NT2/D1 (cell line): Measurements from ENCODE around the gene KDM4C.

Experiments
- SUZ12 ChIP-seq: IDR thresholded peaks from 2 replicates; pipeline ENCODE4 v1.6.1; 2011; ENCODE audit not compliant: insufficient read length, insufficient read depth; ENCODE audit errors: extremely low read depth
- ZNF274 ChIP-seq: IDR thresholded peaks from 2 replicates; pipeline ENCODE4 v1.6.1; 2011; ENCODE audit warnings: mild to moderate bottlenecking, low read depth, low read length

GRCh38 chr9:7180247-7180646 lies 422.5 kb downstream of the KDM4C start:
- TF ChIP-seq ZNF274 (no peak), SUZ12 (no peak)
